T-helper 17 cell (primary cell): ENCODE measurements around the gene TACR1. TPM values are rescaled to one million over a fixed set of nuclear protein-coding genes. Genes with fewer than 3 reads are reported as not detected.
A peak's percentile ranks its signal among the peaks of the same experiment; 100 is the strongest.

Experiments used
- ATAC-seq: fragments of 150-1000 bp; cut with Tn5 transposase; 2 replicates; pipeline ENCODE4 v1.10.0; 2021; ENCODE audit warnings: mild to moderate bottlenecking, moderate library complexity
- DNase-seq, 3 donors: peaks; one replicate each; pipeline versions ENCODE4 v3.0.0 to v3.0.0-alpha.2; 2020 to 2021
- H3K9me3 ChIP-seq: one replicate; pipeline ENCODE4 v1.7.0; 2013; ENCODE audit warnings: low read length, mild to moderate bottlenecking; ENCODE audit not compliant: control insufficient read depth, poor library complexity, severe bottlenecking
- H3K27ac Mint-ChIP-seq: one replicate; pipeline ENCODE4 v1.8.0; 2022; ENCODE audit warnings: mild to moderate bottlenecking, moderate library complexity, mixed read lengths
- H3K27me3 Mint-ChIP-seq: one replicate; pipeline ENCODE4 v1.8.0; 2022; ENCODE audit warnings: mixed read lengths
- H3K36me3 Mint-ChIP-seq: one replicate; pipeline ENCODE4 v1.8.0; 2022; ENCODE audit warnings: low read depth, mixed read lengths
- H3K4me1 Mint-ChIP-seq: one replicate; pipeline ENCODE4 v1.8.0; 2022; ENCODE audit warnings: mild to moderate bottlenecking, mixed read lengths
- H3K4me3 Mint-ChIP-seq: one replicate; pipeline ENCODE4 v1.8.0; 2022; ENCODE audit warnings: mild to moderate bottlenecking, moderate library complexity, mixed read lengths
- total RNA-seq, 4 donors: library from RNA in 2 of 4; stranded (reverse) in 2 of 4; gene quantifications; one replicate each; pipeline ENCODE4 v1.2.3 and lab custom pipeline; 2022 to 2026

TACR1 gene
- total RNA-seq, 2 donors from 2014 or later = not detected

DNA sequence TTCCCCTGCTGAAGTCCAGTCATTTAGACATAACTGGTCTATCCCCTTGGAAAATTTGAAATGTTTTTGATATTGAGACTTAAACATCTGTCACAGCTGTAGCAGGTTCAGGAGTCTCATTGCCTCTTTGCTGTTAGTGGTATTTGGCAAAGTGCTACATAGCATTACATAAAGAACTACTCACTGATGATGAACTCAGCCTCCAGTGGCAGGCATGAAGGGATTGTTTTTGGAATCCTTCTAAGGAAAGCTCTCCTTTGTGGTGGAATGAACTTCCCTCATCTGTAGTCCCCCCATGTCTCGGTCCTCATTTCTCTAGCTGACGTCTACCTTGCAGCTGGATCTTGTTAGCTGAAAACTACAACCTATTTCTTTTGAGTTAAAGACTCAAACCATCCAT, 111.6 kb downstream of the TACR1 start:
- no peaks in the 10 kb centered on the region for H3K9me3 ChIP-seq
- H3K27me3 Mint-ChIP-seq = no peaks in the 10 kb centered on the region

DNA sequence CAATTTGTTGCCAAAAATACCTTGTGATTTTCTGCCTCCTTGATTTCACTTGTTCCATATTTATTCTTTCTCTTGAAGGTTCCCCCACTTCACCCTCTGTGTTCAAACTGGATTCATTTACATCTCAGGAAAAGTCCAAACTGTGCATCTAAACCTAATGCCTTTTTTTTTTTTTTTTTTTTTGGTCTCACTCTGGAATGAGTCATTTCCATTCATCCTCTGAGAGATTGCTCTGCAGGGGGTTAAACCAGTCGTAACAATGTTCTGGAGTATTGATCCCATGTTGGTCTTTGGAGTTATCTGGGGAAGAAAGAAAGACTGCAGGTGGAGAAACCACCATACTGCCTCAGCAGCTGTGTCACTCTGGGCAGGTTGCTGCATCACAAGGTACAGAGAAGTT, 119.7 kb downstream of the TACR1 start:
- DNase-seq (no peak), ATAC-seq (no peak)
- Mint-ChIP-seq H3K27me3 (no peaks in the 10 kb centered on the region), H3K4me1 (no peaks in the 10 kb centered on the region), H3K4me3 (no peak overlapping the region), H3K36me3 (no peaks in the 10 kb centered on the region), H3K27ac (no peak overlapping the region)
- H3K9me3 ChIP-seq = no peaks in the 10 kb centered on the region

More for the DNA sequence above, 111.6 kb downstream of the TACR1 start:
- Mint-ChIP-seq H3K4me1 (no peaks in the 10 kb centered on the region), H3K27ac (no peak overlapping the region), H3K4me3 (no peak overlapping the region), H3K36me3 (no peaks in the 10 kb centered on the region)
- DNase-seq (no peak), ATAC-seq (no peak)

DNA sequence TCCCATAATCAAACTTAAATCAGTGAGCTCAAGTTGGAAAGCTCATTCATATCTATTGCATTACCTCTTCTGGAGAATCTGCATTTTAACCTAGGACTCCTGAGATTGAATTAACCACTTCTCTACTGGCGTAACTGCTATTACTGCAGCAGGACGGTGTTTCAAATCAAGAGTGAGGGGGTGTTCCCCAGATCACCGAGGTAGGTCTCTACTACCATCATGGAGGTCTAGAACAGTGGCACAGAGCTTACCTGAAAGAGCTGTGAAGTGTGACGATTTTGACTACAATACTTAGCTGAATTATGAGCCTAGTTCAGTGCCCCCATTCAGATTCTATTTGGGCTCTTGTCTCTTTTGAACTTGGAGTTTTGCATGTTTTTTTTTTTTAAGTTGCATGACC, 121.4 kb downstream of the TACR1 start:
- Mint-ChIP-seq H3K4me1 (no peaks in the 10 kb centered on the region), H3K36me3 (no peaks in the 10 kb centered on the region), H3K27me3 (no peaks in the 10 kb centered on the region), H3K27ac (no peak overlapping the region), H3K4me3 (no peak overlapping the region)
- H3K9me3 ChIP-seq = no peaks in the 10 kb centered on the region
- ATAC-seq = no peak
- no peak for DNase-seq

DNA sequence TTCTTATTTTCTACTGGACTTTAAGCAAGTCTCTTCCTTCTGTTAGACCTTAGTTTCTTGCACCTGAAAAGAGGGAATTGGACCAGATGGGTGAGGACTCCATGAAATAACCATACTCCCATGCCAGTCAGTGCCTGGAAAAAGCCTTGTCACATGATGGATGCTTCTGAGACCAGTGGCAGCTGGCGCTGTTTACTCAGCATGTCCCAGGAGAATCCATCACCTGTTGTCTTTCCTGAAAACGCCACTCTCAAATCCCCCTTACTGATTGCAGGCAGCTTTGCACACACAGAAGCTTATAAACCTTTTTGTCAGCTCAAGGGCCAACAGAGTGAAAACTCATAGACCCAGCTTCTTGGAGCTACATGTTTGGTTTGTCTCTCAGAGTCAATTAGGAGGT, 123.2 kb downstream of the TACR1 start:
- Mint-ChIP-seq H3K27ac (no peak overlapping the region), H3K4me3 (no peak overlapping the region), H3K36me3 (no peaks in the 10 kb centered on the region), H3K27me3 (no peaks in the 10 kb centered on the region), H3K4me1 (no peaks in the 10 kb centered on the region)
- no peaks in the 10 kb centered on the region for H3K9me3 ChIP-seq
- no peak for ATAC-seq
- DNase-seq = no peak

DNA sequence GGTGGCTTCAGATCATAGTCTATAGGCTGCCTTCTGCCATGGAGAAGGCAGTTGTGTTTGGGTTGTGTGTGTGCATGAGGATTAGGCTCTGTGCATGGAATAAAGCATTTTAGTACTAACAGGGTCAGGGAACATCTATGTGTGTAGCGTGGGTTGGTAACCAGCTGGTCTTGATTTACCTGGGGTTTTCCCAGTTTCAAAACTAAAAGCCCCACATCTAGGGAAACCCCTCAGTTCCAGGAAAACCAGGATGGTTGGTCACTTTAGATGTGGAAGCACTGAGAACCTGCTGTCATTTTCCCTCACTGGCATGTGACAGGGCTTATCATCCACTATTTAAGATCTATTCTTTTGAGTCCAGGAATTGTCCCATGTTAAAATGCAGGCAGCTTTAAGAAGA, 124.6 kb downstream of the TACR1 start:
- H3K9me3 ChIP-seq = no peaks in the 10 kb centered on the region
- Mint-ChIP-seq H3K27ac (no peak overlapping the region), H3K4me3 (no peak overlapping the region), H3K4me1 (no peaks in the 10 kb centered on the region), H3K36me3 (no peaks in the 10 kb centered on the region), H3K27me3 (no peaks in the 10 kb centered on the region)
- DNase-seq = no peak
- ATAC-seq = no peak

DNA sequence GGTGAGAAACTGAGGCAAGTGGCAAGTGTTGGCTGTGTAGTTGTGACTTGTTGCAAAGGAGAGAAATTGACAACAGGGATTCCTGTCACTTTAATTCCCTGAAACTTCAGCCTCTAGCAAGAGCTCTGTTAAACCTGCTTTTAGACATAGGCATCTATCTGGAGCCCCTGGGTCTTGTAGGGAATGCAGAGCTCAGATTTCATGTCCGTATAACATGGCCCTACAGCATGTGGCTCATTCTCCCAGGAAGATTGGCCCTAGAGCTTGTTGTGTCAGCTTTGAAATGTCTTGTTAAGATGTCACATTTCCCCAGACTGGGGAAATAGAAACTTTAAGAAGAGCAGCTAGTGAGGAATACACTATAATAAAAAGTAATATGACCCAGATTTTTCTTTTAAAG, 125.1 kb downstream of the TACR1 start:
- H3K27me3 Mint-ChIP-seq = no peaks in the 10 kb centered on the region
- no peak overlapping the region for H3K27ac Mint-ChIP-seq
- no peak for DNase-seq
- no peak for ATAC-seq
- no peaks in the 10 kb centered on the region for H3K36me3 Mint-ChIP-seq
- H3K4me3 Mint-ChIP-seq = no peak overlapping the region
- no peaks in the 10 kb centered on the region for H3K4me1 Mint-ChIP-seq
- no peaks in the 10 kb centered on the region for H3K9me3 ChIP-seq

DNA sequence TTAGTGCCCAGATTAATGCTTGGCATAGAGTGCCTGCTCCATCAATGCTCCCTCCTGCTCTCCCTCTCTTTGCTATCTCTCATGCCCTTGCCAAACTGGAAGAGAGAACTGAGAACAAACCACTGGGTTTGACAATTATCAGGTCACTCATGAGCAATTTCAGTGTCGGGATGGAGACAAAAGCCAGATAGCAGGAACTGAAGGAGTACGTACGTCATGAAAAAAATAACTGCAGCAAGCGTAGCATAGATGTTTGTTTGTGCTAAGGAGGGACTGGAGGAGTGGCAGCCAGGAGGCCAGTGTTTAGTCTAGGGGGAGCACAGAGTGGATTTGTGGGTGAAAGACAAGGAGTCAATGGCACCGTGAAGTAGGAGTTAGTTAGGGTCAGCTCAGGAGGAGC, 127.6 kb downstream of the TACR1 start:
- no peaks in the 10 kb centered on the region for H3K9me3 ChIP-seq
- H3K4me1 Mint-ChIP-seq = no peaks in the 10 kb centered on the region
- no peak overlapping the region for H3K4me3 Mint-ChIP-seq
- no peaks in the 10 kb centered on the region for H3K27me3 Mint-ChIP-seq
- H3K36me3 Mint-ChIP-seq = peaks cover 3% of the 10 kb centered on the region
- ATAC-seq = no peak
- H3K27ac Mint-ChIP-seq = no peak overlapping the region
- no peak for DNase-seq

DNA sequence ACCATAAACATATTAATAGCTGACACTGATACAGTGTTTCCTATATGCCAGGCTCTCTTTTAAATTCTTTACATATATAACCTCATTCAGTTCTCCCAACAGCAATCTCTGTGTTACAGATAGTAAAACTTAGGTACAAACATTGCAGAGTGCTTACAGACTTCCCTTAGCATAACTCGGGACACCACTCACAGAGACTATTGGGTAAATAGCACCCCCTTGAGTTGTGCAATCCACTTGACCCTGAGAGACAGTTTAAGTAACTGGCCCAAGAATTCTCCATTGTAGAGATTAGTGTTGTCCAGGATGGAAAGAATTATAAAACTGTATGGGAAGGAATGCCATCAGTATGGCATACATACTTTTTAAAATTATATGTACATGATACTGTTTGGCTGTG, 130.8 kb downstream of the TACR1 start:
- Mint-ChIP-seq H3K36me3 (peaks cover 5% of the 10 kb centered on the region), H3K27me3 (peaks cover 8% of the 10 kb centered on the region), H3K27ac (no peak overlapping the region), H3K4me3 (no peak overlapping the region), H3K4me1 (peaks cover 4% of the 10 kb centered on the region)
- DNase-seq (no peak), ATAC-seq (no peak)
- no peaks in the 10 kb centered on the region for H3K9me3 ChIP-seq

DNA sequence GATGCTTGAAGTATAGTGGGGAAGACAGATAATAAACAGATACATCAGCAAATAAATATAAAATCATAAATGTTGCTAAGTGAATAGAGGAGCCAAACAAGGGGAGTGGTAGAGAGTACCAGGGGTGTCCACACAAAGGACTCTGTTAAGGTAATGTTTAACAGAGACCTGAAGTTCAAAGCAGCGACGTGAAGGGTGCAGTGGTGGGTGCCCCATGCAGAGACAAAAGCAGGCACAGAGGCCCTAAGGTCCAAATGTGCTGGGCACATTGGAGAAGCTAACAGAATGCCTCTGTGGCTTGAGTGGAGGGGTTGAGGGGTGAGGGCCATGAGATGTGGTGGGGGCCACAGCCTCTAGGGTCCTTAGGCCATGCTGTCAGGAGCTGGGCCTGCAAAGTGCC, 131.8 kb downstream of the TACR1 start:
- DNase-seq = no peak

DNA sequence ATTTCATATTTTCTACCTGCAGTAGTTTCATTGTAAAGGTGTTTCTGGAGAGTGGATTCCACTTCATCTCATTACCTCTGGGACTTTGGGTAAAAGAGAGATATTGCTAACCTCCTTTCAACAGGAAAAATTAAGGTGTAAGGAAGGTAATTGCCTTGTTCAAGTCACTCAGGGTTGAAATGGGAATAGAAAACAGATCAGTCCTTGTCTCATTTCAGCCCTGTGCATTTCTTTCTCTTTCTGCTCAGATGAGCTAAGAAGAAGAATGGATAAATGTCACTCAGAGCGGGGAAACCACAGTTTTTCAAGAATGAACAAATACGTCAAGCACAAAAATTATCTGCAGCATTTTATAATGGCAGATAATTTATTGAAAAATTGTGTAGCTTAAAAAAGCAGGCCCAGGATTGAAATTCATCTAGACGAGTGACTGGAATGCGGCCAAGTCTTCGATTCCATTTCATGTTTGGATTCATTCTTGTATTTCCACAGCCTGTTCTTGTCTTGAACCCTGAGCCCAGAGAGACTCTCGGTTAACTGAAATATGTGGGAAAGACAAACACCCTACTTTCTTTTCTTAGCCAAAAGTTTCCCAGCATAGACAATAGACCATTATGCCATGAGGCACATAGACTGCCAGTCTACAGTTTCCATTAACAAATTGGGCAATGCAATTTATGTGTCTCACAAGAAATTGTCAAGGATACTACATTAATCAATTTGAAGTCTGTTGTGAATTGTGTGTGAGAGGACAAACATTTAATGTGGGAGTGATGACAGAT, 133.0 kb downstream of the TACR1 start:
- Mint-ChIP-seq H3K36me3 (peaks cover 5% of the 10 kb centered on the region), H3K27me3 (peaks cover 8% of the 10 kb centered on the region)

More for the DNA sequence above, 131.8 kb downstream of the TACR1 start:
- Mint-ChIP-seq H3K4me3 (no peak overlapping the region), H3K36me3 (peaks cover 5% of the 10 kb centered on the region), H3K27me3 (peaks cover 8% of the 10 kb centered on the region), H3K4me1 (peaks cover 4% of the 10 kb centered on the region), H3K27ac (no peak overlapping the region)
- no peak for ATAC-seq
- H3K9me3 ChIP-seq = no peaks in the 10 kb centered on the region

DNA sequence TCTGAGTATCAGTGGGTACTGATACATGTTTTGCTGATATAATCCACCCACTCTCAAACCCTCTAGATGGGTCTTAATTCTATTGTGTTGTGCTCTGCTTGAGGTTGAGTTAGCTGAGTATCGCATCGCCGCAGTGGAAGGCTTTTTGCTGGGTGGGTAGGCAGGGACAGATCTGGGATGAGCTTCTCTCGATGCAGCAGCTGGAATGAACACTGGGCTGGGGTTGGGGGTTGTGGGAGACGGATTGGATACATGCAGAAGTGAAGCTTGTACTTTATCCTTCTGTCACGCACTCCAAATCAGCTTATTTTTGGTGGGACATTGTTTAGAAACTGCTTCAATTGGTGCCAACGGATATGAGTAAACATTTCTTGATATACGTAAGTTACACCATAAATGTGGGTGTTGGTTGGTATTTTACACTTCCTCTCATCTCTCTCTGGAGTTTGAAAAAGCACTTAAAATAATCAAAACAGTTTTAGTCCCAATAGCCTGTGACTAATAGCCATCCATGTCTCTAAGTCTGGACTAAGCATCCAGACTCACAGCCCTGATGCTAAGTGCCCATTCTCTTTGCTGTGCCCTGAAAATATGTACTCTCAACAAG, 133.8 kb downstream of the TACR1 start:
- peaks cover 8% of the 10 kb centered on the region for H3K27me3 Mint-ChIP-seq
- peaks cover 7% of the 10 kb centered on the region for H3K36me3 Mint-ChIP-seq
- DNase-seq = no peak
- H3K4me3 Mint-ChIP-seq = no peak overlapping the region
- H3K9me3 ChIP-seq = no peaks in the 10 kb centered on the region
- no peak overlapping the region for H3K27ac Mint-ChIP-seq
- H3K4me1 Mint-ChIP-seq = peaks cover 4% of the 10 kb centered on the region
- ATAC-seq = no peak

More for the DNA sequence above, 133.0 kb downstream of the TACR1 start:
- no peaks in the 10 kb centered on the region for H3K9me3 ChIP-seq
- ATAC-seq (no peak), DNase-seq (no peak)
- Mint-ChIP-seq H3K27ac (no peak overlapping the region), H3K4me3 (no peak overlapping the region), H3K4me1 (peaks cover 4% of the 10 kb centered on the region)

DNA sequence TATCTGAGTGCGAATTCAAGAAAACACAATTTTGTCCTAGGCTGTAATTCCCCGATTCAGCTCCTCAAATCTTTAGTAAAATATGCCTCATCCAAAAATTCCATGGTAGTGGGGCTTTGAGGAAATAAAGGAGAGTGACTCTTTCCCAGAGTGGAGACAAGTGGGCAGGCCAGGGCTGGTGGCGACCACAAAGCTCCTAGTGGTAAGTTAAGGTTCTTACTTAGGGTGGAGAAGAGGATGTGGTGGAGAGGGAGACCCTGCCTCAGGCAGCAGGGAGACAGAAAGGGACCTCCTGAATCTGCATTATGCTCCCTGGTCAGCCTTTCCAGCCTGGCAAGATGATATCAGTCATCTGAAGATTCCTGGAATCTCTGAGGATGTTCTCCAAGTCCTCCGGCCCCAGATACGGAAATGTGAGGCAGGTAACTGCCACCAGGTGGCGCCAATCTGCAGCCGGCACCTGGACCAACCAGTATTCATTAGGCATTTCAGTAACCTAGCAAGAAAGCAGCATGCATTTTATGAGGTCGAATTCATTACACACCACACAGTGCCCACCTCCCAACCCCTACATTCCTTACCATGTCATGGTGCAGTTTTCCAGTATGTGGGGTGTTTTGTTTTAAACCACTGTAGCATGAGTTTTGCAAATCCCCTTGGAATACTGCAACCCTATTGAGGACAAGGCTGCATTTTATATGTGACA, 134.5 kb downstream of the TACR1 start:
- H3K27ac Mint-ChIP-seq = no peak overlapping the region
- no peaks in the 10 kb centered on the region for H3K9me3 ChIP-seq

DNA sequence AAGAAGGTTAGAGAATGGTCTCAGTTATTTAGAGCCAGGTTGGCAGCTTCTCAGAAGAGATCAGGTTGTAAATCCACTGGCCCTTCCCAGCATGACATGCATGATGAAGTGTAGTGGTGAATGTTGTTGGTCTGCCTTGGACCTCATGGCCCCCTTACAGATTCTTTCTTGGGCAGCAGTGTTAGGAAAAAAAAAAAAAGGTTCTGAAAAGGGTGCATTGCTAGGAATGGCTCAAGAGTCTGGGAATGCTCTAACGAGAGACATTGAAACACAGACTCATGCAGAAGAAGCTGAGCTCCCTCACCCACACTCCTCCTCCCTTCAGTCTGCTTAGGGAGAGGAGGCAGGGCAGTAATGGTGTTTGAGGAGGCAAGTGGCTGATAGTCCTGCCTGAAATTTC, 135.4 kb downstream of the TACR1 start:
- H3K27me3 Mint-ChIP-seq = peaks cover 13% of the 10 kb centered on the region
- H3K9me3 ChIP-seq = no peaks in the 10 kb centered on the region
- peaks cover 4% of the 10 kb centered on the region for H3K4me1 Mint-ChIP-seq
- no peak overlapping the region for H3K4me3 Mint-ChIP-seq
- H3K27ac Mint-ChIP-seq = no peak overlapping the region
- DNase-seq (no peak), ATAC-seq (no peak)
- H3K36me3 Mint-ChIP-seq = peaks cover 9% of the 10 kb centered on the region

More for the DNA sequence above, 134.5 kb downstream of the TACR1 start:
- Mint-ChIP-seq H3K4me1 (peaks cover 4% of the 10 kb centered on the region), H3K4me3 (no peak overlapping the region), H3K27me3 (peaks cover 10% of the 10 kb centered on the region), H3K36me3 (peaks cover 8% of the 10 kb centered on the region)
- DNase-seq (peak; percentile 15 to 31 (median 24)), ATAC-seq (peak; percentile 57)
